Thyroid gland (tissue), 4 donors: ENCODE results near the gene AOAH. TPM values are rescaled to one million over a fixed set of nuclear protein-coding genes. Genes with fewer than 3 reads are reported as not detected.
A peak's percentile ranks its signal among the peaks of the same experiment; 100 is the strongest.

Experiments
- DNase-seq, 2 donors: peaks; one replicate each; pipeline ENCODE4 v3.0.0-alpha.2; 2019
- H3K27ac ChIP-seq, 3 donors: fragments of 200-600 bp; sonication (generic); 1 replicate in 2 of 3; 2 replicates in 1 of 3; pipeline ENCODE4 v1.5.1; 2016 to 2019; ENCODE audit warnings: mild to moderate bottlenecking in 1 of 3, moderate library complexity in 1 of 3
- H3K27me3 ChIP-seq: fragments of 200-600 bp; sonication (generic); one replicate; pipeline ENCODE4 v1.5.1; 2019
- H3K36me3 ChIP-seq, 2 donors: fragments of 200-600 bp; sonication (generic); one replicate each; pipeline ENCODE4 v1.5.1; 2016 to 2019
- H3K4me1 ChIP-seq, 2 donors: fragments of 200-600 bp; sonication (generic); one replicate each; pipeline ENCODE4 v1.5.1; 2017 to 2019
- H3K4me3 ChIP-seq, 3 donors: fragments of 200-600 bp; sonication (generic); replicated peaks in 1 of 3; 1 replicate in 2 of 3; 2 replicates in 1 of 3; pipeline ENCODE4 v1.5.1; 2016; ENCODE audit warnings: mild to moderate bottlenecking in 1 of 3
- H3K9me3 ChIP-seq: fragments of 200-600 bp; sonication (generic); one replicate; pipeline ENCODE4 v1.5.1; 2017
- CTCF ChIP-seq, 6 experiments: fragments of 200-600 bp in 3 of 6; fragments of 450-650 bp in 3 of 6; sonication (generic) in 3 of 6; IDR thresholded peaks; one replicate each; pipeline ENCODE4 v1.5.1; 2016 to 2019; ENCODE audit warnings: antibody characterized with exemption in 6 of 6, mild to moderate bottlenecking in 2 of 6, inconsistent platforms in 1 of 6, moderate library complexity in 1 of 6
- POLR2A ChIP-seq, 2 donors: fragments of 450-650 bp; IDR thresholded peaks; one replicate each; pipeline ENCODE4 v1.6.1; 2017; ENCODE audit warnings: antibody characterized with exemption in 2 of 2, mild to moderate bottlenecking in 2 of 2, moderate library complexity in 1 of 2
- WGBS, 2 donors: methylation state at CpG; one replicate each; pipeline ENCODE4 v1.1.5; 2017; 5-methylcytosine and 5-hydroxymethylcytosine counted together
- intact Hi-C: fragments of 100-400 bp; cut with DNase I; formaldehyde crosslinking; loops from one replicate; pipeline ENCODE4 v1.15.1; 2023
- total RNA-seq, 4 donors: library from RNA; depleted of rRNA; stranded (reverse); fragments of >200 nt; gene quantifications; one replicate each; pipeline ENCODE4 v1.2.3, GENCODE V29; 2016

AOAH gene
- total RNA-seq, 4 donors from 2014 or later, result 7.4 to 26.7 (median 12.4) TPM

- intact Hi-C loops, result no loop called here
- Histone ChIP-seq H3K36me3 (no peaks in the 10 kb centered on the region), H3K4me1 (no peaks in the 10 kb centered on the region), H3K27ac (no peak overlapping the region), H3K27me3 (no peaks in the 10 kb centered on the region), H3K9me3 (no peaks in the 10 kb centered on the region), H3K4me3 (no peak overlapping the region)
- DNase-seq, result no peak
- no peak for TF ChIP-seq CTCF (IDR thresholded peaks at IDR 0.05)
- TF ChIP-seq POLR2A (IDR thresholded peaks at IDR 0.05), result no peak
- WGBS, 2 donors, result 85% methylated on average over 2 of the region's 2 CpGs
Observed at GRCh38 chr7:36667007-36667745, 57.1 kb downstream of the AOAH start.

- no peaks in the 10 kb centered on the region for H3K9me3 ChIP-seq
- H3K27me3 ChIP-seq, result no peaks in the 10 kb centered on the region
- intact Hi-C loops, result no loop called here
- no peak for TF ChIP-seq CTCF (IDR thresholded peaks at IDR 0.05)
- H3K36me3 ChIP-seq, result no peaks in the 10 kb centered on the region
- H3K4me1 ChIP-seq, result no peaks in the 10 kb centered on the region
- no peak overlapping the region for H3K27ac ChIP-seq
- H3K4me3 ChIP-seq, result no peak overlapping the region
- 90 to 91% methylated on average over 4 of the region's 4 CpGs for whole genome bisulfite sequencing, 2 donors
- no peak for DNase-seq
Observed at GRCh38 chr7:36663481-36663880, 60.8 kb downstream of the AOAH start.

GRCh38 chr7:36661135-36661840 lies 63.0 kb downstream of the AOAH start:
- TF ChIP-seq CTCF (IDR thresholded peaks at IDR 0.05) (no peak), POLR2A (IDR thresholded peaks at IDR 0.05) (no peak)
- Histone ChIP-seq H3K9me3 (no peaks in the 10 kb centered on the region), H3K27me3 (no peaks in the 10 kb centered on the region), H3K27ac (no peak overlapping the region), H3K4me1 (no peaks in the 10 kb centered on the region), H3K4me3 (no peak overlapping the region), H3K36me3 (no peaks in the 10 kb centered on the region)
- WGBS, 2 donors, result 80 to 82% methylated on average over 7 of the region's 7 CpGs
- intact Hi-C loops, result no loop called here
- DNase-seq, result no peak

GRCh38 chr7:36659638-36660341 lies 64.5 kb downstream of the AOAH start:
- intact Hi-C loops, result no loop called here
- Histone ChIP-seq H3K4me1 (no peaks in the 10 kb centered on the region), H3K36me3 (no peaks in the 10 kb centered on the region), H3K9me3 (no peaks in the 10 kb centered on the region), H3K27me3 (no peaks in the 10 kb centered on the region), H3K4me3 (no peak overlapping the region), H3K27ac (peak overlapping the region in 1 of 3 donors; percentile 48)
- 86 to 92% methylated on average over 13 of the region's 13 CpGs for WGBS, 2 donors
- no peak for TF ChIP-seq CTCF (IDR thresholded peaks at IDR 0.05)
- TF ChIP-seq POLR2A (IDR thresholded peaks at IDR 0.05), result no peak
- DNase-seq, result no peak

GRCh38 chr7:36659172-36659516 lies 65.2 kb downstream of the AOAH start:
- 72 to 77% methylated on average over 4 of the region's 4 CpGs for WGBS, 2 donors
- TF ChIP-seq POLR2A (IDR thresholded peaks at IDR 0.05) (no peak), CTCF (IDR thresholded peaks at IDR 0.05) (no peak)
- no peaks in the 10 kb centered on the region for H3K9me3 ChIP-seq
- H3K36me3 ChIP-seq, result no peaks in the 10 kb centered on the region
- peak overlapping the region in 1 of 3 donors; percentile 48 for H3K27ac ChIP-seq
- no peak for DNase-seq
- no peak overlapping the region for H3K4me3 ChIP-seq
- H3K27me3 ChIP-seq, result no peaks in the 10 kb centered on the region
- intact Hi-C loops, result no loop called here
- H3K4me1 ChIP-seq, result no peaks in the 10 kb centered on the region
